Upper lobe of right lung (tissue), 1 donor: Measurements from ENCODE around the gene PRPF6. TPM values are rescaled to one million over a fixed set of nuclear protein-coding genes. Genes with fewer than 3 reads are reported as not detected.

ENCODE experiments used
- ATAC-seq: fragments of 200-7000 bp; cut with Tn5 transposase; one replicate; pipeline ENCODE4 v1.9.1; 2020; ENCODE audit warnings: mild to moderate bottlenecking, moderate library complexity
- DNase-seq: peaks from one replicate; pipeline ENCODE4 v3.0.0-alpha.2; 2020
- H3K27ac ChIP-seq: fragments of 200-600 bp; one replicate; pipeline ENCODE4 v1.8.0; 2022
- H3K27me3 ChIP-seq: fragments of 200-600 bp; one replicate; pipeline ENCODE4 v1.8.0; 2022; ENCODE audit warnings: mild to moderate bottlenecking
- H3K36me3 ChIP-seq: fragments of 200-600 bp; one replicate; pipeline ENCODE4 v1.8.0; 2022
- H3K4me1 ChIP-seq: fragments of 200-600 bp; one replicate; pipeline ENCODE4 v1.8.0; 2022
- H3K4me3 ChIP-seq: fragments of 200-600 bp; one replicate; pipeline ENCODE4 v1.8.0; 2022; ENCODE audit warnings: mild to moderate bottlenecking
- H3K9me3 ChIP-seq: fragments of 200-600 bp; one replicate; pipeline ENCODE4 v1.8.0; 2022
- CTCF ChIP-seq: fragments of 200-600 bp; IDR thresholded peaks from one replicate; pipeline ENCODE4 v1.8.0; 2022; ENCODE audit warnings: antibody characterized with exemption
- intact Hi-C: fragments of 100-400 bp; cut with DNase I; formaldehyde crosslinking; loops from one replicate; pipeline ENCODE4 v1.11.0; 2022
- long read RNA-seq: library from polyadenylated mRNA; unstranded; transcript quantifications from one replicate; pipeline ENCODE4 v2.0.0, GENCODE V29; 2021
- total RNA-seq: library from RNA; stranded (reverse); fragmentation: NEBNext Ultra II Directional; extraction: Animal tissue kit (Norgen Biotek cat#: 25700); gene quantifications from one replicate; pipeline ENCODE4 v1.2.1, GENCODE V29; 2021
- donor health status: DM: no; HTN: yes; CAD: no; lungs with severe emphysema.

The PRPF6 gene
- total RNA-seq, result 58.9 TPM
- long read RNA-seq, transcript PRPF6-201 (21 exons, 3,044 nt), result major isoform, 254 of 332 reads
- long read RNA-seq, partial matches to known transcripts, result 53 of 332 reads
- long read RNA-seq, other reads (novel, unspliced or antisense), result 25 of 332 reads

- H3K27ac ChIP-seq, result peak within 1 kb of the TSS; percentile 90
- peaks cover 26% of the 10 kb centered on the region for H3K36me3 ChIP-seq
- intact Hi-C loops, result no loop called here
- peaks cover 30% of the 10 kb centered on the region for H3K4me1 ChIP-seq
- H3K27me3 ChIP-seq, result no peaks in the 10 kb centered on the region
- no peaks in the 10 kb centered on the region for H3K9me3 ChIP-seq
- DNase-seq, result peak; percentile 98
- TF ChIP-seq CTCF, result peak; percentile 86
- H3K4me3 ChIP-seq, result peak within 1 kb of the TSS; percentile 93
- ATAC-seq, result peak; percentile 92
Measured at GRCh38 chr20:63980806-63981728, at the start of gene PRPF6. TSS of gene PRPF6 (plus strand) at chr20:63981132. CDS start at chr20:63981246, 114 bp downstream.

- DNase-seq (no peak), ATAC-seq (no peak)
- Histone ChIP-seq H3K9me3 (no peaks in the 10 kb centered on the region), H3K27me3 (no peaks in the 10 kb centered on the region), H3K36me3 (peaks cover 80% of the 10 kb centered on the region), H3K4me3 (no peak overlapping the region), H3K4me1 (no peaks in the 10 kb centered on the region), H3K27ac (no peak overlapping the region)
- intact Hi-C loops, result no loop called here
- TF ChIP-seq CTCF, result no peak
Measured at GRCh38 chr20:63931735-63932134, 49.2 kb upstream of the PRPF6 start.

GRCh38 chr20:63932606-63933160, 48.2 kb upstream of the PRPF6 start:
- no peak for TF ChIP-seq CTCF
- H3K9me3 ChIP-seq, result no peaks in the 10 kb centered on the region
- H3K4me3 ChIP-seq, result no peak overlapping the region
- no peaks in the 10 kb centered on the region for H3K27me3 ChIP-seq
- no peak for DNase-seq
- intact Hi-C loops, result no loop called here
- no peak overlapping the region for H3K27ac ChIP-seq
- H3K36me3 ChIP-seq, result peaks cover 76% of the 10 kb centered on the region
- no peak for ATAC-seq
- no peaks in the 10 kb centered on the region for H3K4me1 ChIP-seq

- H3K4me3 ChIP-seq, result no peak overlapping the region
- H3K27ac ChIP-seq, result no peak overlapping the region
- H3K27me3 ChIP-seq, result no peaks in the 10 kb centered on the region
- intact Hi-C loops, result no loop called here
- H3K9me3 ChIP-seq, result no peaks in the 10 kb centered on the region
- DNase-seq (no peak), ATAC-seq (no peak)
- no peak for TF ChIP-seq CTCF
- H3K36me3 ChIP-seq, result peaks cover 67% of the 10 kb centered on the region
- no peaks in the 10 kb centered on the region for H3K4me1 ChIP-seq
Measured at GRCh38 chr20:63933646-63934045, 47.3 kb upstream of the PRPF6 start.

GRCh38 chr20:63934271-63935068, 46.5 kb upstream of the PRPF6 start:
- H3K4me1 ChIP-seq, result no peaks in the 10 kb centered on the region
- no peak overlapping the region for H3K27ac ChIP-seq
- DNase-seq (no peak), ATAC-seq (no peak)
- no peaks in the 10 kb centered on the region for H3K27me3 ChIP-seq
- TF ChIP-seq CTCF, result peak; percentile 19
- intact Hi-C loops, result no loop called here
- peaks cover 67% of the 10 kb centered on the region for H3K36me3 ChIP-seq
- no peaks in the 10 kb centered on the region for H3K9me3 ChIP-seq
- H3K4me3 ChIP-seq, result no peak overlapping the region
